Loucy (cell line): ENCODE data around the gene SLC27A3.

Experiments
- EZH2phosphoT487 ChIP-seq: fragments of 200-600 bp; IDR thresholded peaks from 2 replicates; pipeline ENCODE4 v1.6.1; 2018; ENCODE audit warnings: antibody characterized with exemption, mild to moderate bottlenecking, moderate library complexity, borderline replicate concordance
- TF ChIP-seq, protein P1 (sequence below): fragments of 200-600 bp; sonication (generic); conservative IDR thresholded peaks from 2 replicates; pipeline ENCODE4 v1.5.1; 2014; ENCODE audit warnings: mild to moderate bottlenecking, antibody characterized with exemption, low read length

DNA sequence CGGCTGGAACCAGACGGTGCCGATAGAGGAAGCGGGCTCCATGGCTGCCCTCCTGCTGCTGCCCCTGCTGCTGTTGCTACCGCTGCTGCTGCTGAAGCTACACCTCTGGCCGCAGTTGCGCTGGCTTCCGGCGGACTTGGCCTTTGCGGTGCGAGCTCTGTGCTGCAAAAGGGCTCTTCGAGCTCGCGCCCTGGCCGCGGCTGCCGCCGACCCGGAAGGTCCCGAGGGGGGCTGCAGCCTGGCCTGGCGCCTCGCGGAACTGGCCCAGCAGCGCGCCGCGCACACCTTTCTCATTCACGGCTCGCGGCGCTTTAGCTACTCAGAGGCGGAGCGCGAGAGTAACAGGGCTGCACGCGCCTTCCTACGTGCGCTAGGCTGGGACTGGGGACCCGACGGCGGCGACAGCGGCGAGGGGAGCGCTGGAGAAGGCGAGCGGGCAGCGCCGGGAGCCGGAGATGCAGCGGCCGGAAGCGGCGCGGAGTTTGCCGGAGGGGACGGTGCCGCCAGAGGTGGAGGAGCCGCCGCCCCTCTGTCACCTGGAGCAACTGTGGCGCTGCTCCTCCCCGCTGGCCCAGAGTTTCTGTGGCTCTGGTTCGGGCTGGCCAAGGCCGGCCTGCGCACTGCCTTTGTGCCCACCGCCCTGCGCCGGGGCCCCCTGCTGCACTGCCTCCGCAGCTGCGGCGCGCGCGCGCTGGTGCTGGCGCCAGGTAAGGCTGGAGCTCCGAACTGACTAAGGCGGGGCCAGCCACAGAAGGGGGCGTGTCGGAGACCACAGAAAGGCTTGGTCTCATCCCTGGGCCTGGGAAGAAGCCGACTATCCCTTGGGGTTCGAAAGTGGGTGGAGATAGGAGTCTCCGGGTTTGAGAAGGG, 486 bp downstream of the SLC27A3 start:
- TF ChIP-seq, protein P1, sequence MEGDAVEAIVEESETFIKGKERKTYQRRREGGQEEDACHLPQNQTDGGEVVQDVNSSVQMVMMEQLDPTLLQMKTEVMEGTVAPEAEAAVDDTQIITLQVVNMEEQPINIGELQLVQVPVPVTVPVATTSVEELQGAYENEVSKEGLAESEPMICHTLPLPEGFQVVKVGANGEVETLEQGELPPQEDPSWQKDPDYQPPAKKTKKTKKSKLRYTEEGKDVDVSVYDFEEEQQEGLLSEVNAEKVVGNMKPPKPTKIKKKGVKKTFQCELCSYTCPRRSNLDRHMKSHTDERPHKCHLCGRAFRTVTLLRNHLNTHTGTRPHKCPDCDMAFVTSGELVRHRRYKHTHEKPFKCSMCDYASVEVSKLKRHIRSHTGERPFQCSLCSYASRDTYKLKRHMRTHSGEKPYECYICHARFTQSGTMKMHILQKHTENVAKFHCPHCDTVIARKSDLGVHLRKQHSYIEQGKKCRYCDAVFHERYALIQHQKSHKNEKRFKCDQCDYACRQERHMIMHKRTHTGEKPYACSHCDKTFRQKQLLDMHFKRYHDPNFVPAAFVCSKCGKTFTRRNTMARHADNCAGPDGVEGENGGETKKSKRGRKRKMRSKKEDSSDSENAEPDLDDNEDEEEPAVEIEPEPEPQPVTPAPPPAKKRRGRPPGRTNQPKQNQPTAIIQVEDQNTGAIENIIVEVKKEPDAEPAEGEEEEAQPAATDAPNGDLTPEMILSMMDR: no peak
- TF ChIP-seq EZH2phosphoT487: no peak
